ENCODE results near the gene ZBTB20. TPM values are rescaled to one million over a fixed set of nuclear protein-coding genes. Genes with fewer than 3 reads are reported as not detected.

The ZBTB20 gene
- total RNA-seq, 1 donor from 2014 or later: 27.5 TPM

GRCh38 chr3:114375608-114376421 is 771.3 kb downstream of the ZBTB20 start:
- peaks cover 14% of the 10 kb centered on the region for H3K4me1 Mint-ChIP-seq (ENCODE audit: low read depth, unreplicated experiment)
- no peak for DNase-seq
- TF ChIP-seq CTCF (IDR thresholded peaks at IDR 0.05; ENCODE audit: partially characterized antibody, unreplicated experiment): no peak
- H3K36me3 Mint-ChIP-seq (ENCODE audit: unreplicated experiment): no peaks in the 10 kb centered on the region
- H3K4me3 Mint-ChIP-seq (ENCODE audit: unreplicated experiment): no peak overlapping the region
- peak overlapping the region; percentile 26 for H3K27ac Mint-ChIP-seq (ENCODE audit: unreplicated experiment)
- H3K27me3 Mint-ChIP-seq (ENCODE audit: unreplicated experiment): no peaks in the 10 kb centered on the region
- H3K9me3 Mint-ChIP-seq (ENCODE audit: unreplicated experiment): peaks cover 1% of the 10 kb centered on the region

GRCh38 chr3:114374433-114374990 is 772.6 kb downstream of the ZBTB20 start:
- Mint-ChIP-seq H3K4me1 (ENCODE audit: low read depth, unreplicated experiment) (peaks cover 12% of the 10 kb centered on the region), H3K27me3 (ENCODE audit: unreplicated experiment) (no peaks in the 10 kb centered on the region), H3K27ac (ENCODE audit: unreplicated experiment) (no peak overlapping the region), H3K4me3 (ENCODE audit: unreplicated experiment) (no peak overlapping the region), H3K36me3 (ENCODE audit: unreplicated experiment) (no peaks in the 10 kb centered on the region), H3K9me3 (ENCODE audit: unreplicated experiment) (peaks cover 1% of the 10 kb centered on the region)
- no peak for DNase-seq
- TF ChIP-seq CTCF (IDR thresholded peaks at IDR 0.05; ENCODE audit: partially characterized antibody, unreplicated experiment): no peak

GRCh38 chr3:114370537-114371174 is 776.4 kb downstream of the ZBTB20 start:
- Mint-ChIP-seq H3K36me3 (ENCODE audit: unreplicated experiment) (no peaks in the 10 kb centered on the region), H3K4me3 (ENCODE audit: unreplicated experiment) (no peak overlapping the region), H3K9me3 (ENCODE audit: unreplicated experiment) (no peaks in the 10 kb centered on the region), H3K27ac (ENCODE audit: unreplicated experiment) (no peak overlapping the region), H3K4me1 (ENCODE audit: low read depth, unreplicated experiment) (peaks cover 7% of the 10 kb centered on the region), H3K27me3 (ENCODE audit: unreplicated experiment) (no peaks in the 10 kb centered on the region)
- no peak for DNase-seq
- TF ChIP-seq CTCF (IDR thresholded peaks at IDR 0.05; ENCODE audit: partially characterized antibody, unreplicated experiment): peak; percentile 27

- no peak for TF ChIP-seq CTCF (IDR thresholded peaks at IDR 0.05; ENCODE audit: partially characterized antibody, unreplicated experiment)
- H3K27ac Mint-ChIP-seq (ENCODE audit: unreplicated experiment): no peak overlapping the region
- peaks cover 1% of the 10 kb centered on the region for H3K27me3 Mint-ChIP-seq (ENCODE audit: unreplicated experiment)
- no peaks in the 10 kb centered on the region for H3K36me3 Mint-ChIP-seq (ENCODE audit: unreplicated experiment)
- no peak overlapping the region for H3K4me3 Mint-ChIP-seq (ENCODE audit: unreplicated experiment)
- no peaks in the 10 kb centered on the region for H3K9me3 Mint-ChIP-seq (ENCODE audit: unreplicated experiment)
- no peak for DNase-seq
- H3K4me1 Mint-ChIP-seq (ENCODE audit: low read depth, unreplicated experiment): no peaks in the 10 kb centered on the region
Observed at GRCh38 chr3:114365909-114366308, 781.2 kb downstream of the ZBTB20 start.
